Activated CD4-positive, alpha-beta T cell treated with anti-CD3 and anti-CD28 coated beads for 4 hours (primary cell): Measurements from ENCODE around the gene UBTF.

Source experiments
- DNase-seq, 2 donors: peaks; one replicate each; pipeline ENCODE4 v3.0.0-alpha.2; 2020

Gene UBTF

DNA sequence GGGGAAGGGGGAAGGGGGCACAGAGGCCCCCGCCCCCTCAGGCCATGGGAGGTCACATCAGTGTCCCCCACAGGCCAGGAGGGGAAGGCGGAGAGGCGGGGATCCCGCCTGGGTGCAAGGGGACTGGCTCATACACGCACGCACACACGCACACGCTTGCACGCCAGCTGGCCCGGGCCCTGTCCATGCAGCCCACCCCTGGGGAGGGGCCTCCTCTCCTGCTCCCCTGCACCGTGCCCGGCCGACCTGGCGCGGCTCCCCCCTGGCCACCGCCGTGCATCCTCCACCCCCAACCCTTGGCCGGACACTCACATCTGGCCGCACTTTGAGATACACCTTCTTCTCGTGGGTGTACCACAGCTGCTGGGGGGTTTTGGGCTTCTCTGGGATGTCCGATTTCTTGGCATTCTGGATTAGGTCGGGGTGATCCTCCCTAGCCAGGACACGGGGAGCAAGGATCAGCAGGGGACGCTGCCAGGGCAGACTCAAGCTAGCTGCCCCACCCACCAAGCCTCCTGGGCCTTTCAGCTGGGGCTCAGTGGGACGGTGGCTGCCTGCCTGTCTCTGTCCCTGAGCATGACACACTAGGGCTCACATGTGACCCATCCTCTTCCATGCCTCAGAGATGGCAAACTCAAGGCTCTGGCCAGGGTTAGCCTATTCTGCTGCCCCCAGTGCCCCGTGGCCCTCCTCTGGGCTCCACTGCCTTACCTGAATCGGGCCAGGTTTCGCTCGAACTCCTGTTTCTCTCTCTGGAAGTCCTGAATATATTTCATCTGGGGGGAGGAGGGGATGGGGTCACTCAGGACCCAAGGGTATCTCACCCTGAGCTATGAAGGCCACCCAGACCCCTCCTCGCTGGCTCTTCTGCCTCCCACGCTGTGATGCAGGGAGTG lies 6.7 kb downstream of the UBTF start:
- no peak for DNase-seq

DNA sequence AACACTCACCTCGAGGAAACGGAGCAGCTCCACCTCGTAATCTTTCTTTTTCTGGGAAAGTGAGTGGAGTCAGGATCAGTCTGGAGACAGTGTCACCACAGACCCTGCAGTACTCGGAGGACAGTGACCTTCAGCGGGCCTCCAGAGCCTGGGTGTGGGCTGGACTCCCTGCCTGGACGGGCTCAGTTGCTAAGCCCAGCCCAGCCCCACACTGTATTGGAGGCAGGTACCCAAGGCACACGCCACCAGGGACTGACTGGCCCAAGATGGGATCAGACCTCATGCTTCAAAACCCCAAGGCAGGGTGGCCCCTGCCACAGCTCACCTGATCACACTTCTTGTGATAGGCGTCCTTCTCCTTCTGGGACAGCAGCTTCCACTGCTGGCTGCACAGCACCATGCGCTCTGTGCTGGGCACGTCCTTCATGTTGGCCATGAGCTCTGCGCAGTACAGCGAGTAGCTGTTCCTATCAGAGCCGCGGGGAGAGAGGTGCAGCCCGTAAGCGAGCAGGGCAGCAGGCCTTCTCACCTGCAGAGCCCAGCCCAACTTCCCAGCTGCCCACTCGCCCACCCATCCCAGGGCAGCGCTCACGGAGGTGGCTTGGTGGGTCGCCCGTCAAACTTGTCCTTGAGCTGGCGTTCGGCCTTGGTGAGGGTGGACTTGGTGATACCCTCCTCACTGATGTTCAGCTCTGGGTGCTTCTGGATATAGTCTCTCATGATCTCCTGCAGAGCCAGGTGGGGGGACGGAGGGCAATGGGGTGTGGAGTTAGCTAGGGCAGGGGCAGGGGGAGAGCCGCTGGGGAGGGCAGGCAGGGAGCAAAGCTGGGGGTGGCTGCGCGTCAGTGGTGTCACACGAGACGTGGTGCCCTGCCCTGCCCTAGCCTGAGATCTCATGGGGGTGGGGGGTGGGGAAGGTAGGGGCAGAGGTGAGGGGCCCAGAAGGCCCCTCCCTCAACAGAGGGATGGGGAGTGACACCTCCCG lies 7.9 kb downstream of the UBTF start:
- no peak for DNase-seq

DNA sequence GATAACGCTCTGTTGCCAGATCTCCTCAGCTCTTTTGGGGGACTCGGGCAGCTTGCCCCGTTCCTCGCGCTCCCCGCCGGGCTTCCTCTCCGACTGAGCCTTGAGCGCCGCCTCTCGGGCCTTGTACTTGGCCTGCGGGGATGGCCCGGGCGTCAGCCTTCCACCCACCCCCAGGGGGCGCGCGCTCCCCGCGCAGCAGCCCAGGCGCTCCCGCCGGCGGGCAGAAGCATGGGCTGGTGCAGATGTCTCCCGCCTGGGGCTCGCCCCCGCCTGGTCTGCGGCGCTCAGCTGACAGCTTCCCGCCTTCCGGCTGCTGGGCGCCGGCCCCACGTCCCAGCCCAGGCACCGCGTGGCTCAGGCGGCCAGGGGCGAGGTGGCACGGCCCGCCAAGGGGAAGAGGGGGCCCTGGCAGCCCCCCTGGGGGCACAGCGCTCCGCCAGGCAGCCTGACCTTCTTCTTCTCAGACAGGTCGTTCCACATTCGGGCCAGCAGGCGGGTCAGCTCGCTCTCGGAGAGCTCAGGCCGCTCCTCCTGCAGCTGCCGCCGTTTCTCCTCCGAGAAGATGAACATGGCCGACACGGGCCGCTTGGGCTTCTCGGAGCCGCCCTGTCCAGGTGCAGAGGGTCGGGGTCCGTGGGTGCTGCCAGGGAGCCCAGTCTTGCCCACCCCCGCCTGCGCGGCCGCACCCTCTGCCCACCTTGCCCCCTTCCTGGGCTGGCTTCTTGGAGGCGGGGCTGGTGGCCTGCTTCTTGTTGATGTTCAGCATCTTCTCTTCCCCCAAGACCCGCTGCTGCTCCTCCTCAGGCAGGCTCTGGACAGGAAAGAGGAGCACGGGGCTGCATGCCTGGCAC lies 8.9 kb downstream of the UBTF start:
- DNase-seq, result peak; percentile 88

DNA sequence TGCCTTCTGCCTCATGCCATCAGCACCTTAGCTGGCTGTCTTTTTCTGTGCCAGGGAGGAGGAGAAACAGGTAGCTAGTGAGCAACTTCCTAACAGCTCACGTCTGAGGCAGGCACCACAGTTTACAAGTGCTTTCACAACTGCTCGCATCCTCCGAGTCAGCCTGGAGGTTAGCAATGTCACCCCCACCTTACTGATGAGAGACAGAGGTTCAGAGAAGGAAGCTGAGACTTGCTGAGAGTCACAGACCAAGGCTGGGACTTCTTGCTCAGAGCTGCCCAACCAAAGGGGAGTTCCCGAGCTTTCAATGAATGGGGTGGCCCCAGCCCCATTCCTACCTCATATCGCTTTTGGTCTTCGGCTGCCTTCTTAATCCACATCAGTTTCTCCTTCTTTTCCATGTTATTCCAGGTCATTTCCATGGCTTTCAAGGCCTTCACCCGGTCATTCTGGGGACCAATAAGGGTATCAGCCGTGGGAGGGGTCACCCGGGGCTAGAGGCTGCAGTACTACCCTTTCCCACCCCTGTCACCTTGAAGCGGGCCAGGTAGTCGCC lies 9.6 kb downstream of the UBTF start:
- DNase-seq, result peak in 1 of 2 donors; percentile 26

DNA sequence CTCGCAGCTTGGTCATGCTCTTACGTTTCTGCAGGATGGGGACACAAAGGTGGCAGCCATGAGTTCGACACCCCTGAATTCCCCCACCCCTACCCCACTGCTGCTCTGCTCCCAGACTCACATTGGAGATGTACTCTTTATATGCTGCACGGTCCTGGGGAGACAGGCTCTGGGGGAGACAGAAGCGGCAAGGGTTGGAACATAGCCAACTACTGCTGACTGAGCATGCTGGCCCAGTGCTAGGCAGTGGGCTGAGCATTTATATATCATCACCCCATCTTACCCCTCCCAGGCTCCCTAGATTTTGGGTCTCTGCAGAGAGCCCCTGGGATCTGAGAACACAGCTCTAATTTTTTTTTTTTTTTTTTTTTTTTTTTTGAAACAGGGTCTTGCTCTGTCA lies 11.7 kb downstream of the UBTF start:
- no peak for DNase-seq

DNA sequence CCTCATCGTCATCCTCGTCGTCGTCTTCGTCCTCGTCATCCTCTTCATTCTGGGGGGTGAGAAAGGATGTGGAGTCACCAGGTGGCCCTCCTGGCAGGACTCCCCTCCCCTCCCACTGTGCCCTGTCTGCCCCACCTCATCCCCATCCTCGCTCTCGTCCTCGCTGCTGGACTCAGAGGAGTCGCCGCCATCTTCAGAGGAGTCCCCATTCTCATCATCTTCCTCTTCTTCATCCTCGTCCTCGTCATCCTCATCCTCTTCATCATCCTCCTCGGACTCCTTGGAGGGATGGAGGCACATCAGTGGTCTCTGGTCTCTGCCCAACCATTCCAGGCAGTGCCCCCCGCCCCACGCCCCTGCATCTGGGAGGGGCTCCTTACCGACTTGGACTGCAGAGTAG lies 12.2 kb downstream of the UBTF start:
- DNase-seq, result no peak

DNA sequence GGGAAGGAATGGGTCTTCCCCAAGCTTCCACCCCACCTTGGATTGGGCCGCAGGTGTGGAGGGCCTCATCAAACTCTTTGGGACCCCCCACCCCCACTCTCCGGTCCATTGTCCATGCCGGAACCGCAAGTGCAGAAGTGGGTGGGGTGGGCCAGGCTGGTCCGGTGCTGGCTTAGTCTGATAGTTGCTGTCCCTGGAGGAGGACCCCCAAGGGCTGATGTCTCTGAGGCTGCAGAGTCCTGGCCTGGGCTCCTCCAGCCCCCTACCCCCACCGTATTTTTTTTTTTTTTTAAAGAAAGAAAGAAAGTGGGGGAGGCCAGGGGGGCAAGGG lies 12.7 kb downstream of the UBTF start:
- no peak for DNase-seq

DNA sequence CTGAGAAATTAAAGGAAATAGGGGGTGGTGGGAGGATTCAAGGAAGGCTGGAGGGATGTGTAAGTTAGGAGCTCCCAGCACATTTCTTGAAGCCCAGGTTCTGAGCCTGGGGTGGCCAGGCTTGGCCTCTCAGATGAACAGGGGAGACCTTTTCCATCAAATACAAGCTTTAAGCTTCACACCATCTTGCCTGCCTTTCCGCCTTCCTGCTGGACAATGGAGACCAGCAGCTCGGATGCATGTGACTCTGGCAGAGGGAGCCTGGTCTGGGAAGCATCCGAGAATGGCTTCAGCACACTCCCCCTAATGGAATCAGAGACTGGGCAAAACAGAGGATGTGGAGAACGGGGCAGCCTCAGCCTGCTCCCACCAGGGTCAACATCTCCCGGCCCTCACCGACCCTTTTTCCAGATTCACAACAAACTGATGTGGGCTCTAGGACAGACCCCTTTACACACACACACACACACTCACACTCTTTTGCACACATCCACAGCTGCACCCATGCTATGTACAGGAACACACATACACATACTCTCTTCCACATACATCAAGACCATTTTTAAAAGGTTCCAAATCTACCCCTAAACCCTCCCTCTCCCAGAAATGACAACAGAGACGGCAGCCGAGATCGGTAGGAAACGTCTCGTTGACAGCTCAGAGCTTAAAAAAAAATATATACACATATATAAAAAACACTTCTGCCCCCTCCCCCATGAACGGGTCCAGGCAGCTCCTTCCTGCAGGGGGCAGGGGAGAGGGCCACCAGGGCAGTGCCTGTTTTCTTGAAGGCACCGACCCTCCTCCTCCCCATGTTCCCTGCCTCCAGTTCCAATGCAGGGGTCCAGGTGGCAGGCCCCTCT lies 13.3 kb downstream of the UBTF start:
- DNase-seq, result no peak

DNA sequence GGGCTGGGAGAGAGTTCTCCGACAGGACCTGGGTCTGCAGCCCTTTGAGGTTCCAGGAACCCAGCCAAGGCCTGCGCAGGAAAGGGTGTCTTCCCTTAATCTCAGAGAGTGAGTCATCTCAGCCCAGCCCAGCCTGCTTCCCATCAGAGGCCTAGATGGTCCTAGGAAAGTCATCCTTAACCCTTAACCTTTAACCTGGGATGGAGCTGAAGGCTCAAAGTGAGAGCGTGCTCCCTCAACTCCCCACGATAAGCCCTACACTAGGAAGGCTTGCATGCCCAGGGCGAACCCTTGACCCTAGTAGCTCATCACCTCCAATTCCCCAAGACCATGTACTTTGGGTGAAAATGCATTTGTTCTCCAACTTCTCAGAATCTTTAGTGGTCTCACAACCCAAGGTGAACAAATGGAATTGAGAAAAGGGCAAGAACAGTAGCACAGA lies 15.0 kb downstream of the UBTF start:
- no peak for DNase-seq

DNA sequence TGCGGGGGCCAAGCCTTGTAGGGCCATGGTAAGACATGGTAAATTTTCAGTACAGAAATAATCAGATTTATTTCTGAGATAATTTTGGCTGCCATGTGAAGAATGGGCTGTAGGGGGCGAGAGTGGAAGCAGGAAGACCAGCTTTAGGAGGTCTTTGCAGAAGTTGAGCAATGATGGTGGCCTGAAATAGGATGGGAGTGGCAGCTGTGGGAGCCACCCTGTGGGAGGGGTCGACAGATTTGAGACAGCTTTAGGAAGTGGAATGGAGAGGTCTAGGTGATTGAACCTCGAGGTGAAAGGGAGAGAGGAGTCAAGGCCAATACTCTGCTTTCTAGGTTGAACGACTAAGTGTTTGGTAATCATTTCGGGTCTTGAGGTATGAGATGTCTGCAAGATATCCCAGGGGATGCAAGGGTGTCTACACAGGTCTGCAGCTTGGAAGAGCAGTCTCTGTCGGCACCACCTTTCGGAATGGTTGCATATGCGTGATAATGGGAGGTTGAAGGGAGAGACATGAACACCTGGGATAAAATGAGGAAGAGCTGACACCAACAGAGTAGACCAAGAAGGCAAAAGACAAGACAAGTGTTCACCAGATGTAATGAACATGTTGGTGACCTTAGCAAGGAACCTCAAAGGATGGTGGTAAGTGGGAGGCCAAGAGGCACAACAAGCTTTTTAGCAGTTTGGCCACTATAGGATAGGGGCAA lies 15.6 kb downstream of the UBTF start:
- DNase-seq, result peak in 1 of 2 donors; percentile 40

DNA sequence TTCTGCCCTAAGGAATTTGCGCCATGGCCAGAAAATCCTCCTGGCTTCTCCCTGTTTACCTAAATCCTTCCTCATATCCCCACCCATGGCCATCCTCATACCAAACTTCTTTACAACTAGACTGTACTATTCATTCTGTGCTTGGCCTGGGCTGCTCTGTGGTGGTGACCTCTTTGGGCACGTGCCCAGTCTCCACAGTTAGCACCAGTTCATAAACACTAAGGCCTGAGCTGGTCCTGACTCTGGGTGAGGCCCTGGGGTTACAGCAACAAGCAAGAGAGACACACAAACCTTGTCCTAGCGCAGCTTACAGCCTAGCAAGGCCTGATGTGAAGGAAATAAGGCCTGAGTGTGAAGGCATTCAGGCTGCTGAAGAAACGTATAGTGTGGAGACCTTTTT lies 16.7 kb downstream of the UBTF start:
- DNase-seq, result no peak

DNA sequence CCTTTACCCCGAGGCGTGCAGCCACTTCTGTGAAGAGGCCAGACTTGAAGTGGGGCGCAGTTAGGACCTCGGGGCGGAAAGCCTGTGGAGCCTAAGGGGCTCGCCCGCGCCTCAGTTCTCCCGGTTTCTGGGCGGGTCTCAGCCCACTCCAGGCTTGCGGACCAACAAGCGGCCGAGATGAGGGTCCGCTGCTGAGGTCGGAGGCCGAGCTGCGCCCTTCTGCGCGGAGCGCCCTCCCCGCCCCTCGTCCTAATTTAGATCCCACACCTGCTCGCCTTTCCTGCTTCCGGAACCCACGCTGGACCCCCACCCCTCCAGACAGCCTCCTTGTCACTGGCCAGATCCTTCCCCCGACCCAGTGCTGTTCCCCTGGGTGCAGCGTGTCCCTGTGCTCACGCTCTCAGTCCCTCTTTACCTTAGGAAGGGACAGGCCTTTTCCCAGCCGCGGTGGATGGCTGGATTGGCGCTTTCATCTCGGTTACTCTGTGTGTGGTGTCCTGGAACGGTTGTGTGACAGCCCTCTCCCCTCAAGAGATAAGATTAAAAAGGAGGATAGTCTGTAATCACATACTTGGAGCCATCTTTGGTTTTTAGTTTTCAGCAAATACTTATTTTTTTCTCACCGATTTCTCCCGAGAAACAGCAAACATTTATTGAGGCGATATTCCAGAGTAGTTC lies 18.9 kb downstream of the UBTF start:
- no peak for DNase-seq

DNA sequence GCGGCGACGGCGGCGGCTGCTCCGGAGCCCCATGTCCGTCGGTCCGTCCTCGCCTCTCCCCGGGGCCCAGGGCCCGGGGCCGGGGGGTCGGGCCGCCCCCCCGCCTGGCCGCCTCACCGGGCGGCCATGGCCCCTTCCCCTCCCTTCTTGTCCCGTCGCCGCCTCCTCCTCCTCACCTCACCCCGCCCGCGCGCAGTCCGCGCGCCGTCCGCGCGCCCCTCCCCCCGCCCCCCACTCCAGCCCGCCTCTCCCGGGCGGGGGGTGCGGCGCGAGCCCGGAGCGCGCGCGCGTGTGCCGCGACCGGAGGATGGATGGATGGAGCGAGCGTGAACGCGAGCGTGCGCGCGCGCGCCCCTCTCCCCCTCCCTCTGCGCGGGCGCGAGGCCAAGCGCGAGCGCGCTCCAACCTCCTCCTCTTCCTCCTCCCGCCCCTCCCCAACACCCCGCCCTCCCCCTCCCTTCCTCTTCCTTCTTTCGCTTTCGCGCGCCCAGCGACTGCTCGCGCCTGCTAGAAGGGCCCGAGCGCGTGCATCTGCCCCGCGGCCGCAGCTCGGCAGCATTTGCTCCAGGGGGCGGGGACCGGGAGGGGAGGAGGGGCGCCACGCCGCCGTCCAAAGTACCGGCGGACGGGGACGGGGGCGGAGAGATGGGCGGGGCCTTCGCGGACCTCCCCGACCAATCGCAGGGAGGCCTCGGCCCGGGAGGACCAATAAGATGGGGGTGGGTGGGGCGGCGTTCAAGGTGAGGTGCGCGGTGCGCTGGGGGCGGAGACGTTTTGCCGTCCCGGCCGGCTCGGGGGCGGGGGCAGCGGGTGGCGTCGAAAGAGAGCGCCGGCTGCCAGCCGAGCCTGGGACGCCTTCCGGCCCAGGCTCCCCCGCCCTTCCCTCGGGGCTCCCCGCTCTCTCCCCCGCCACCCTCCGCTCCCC lies 19.7 kb downstream of the UBTF start, which contains the start of gene ATXN7L3:
ATXN7L3 (minus strand) TSS at position 332 of the 925 bp plus-strand sequence. CDS start 1,814 bp downstream, outside the sequence.
- DNase-seq, result peak; percentile 99 to 100

DNA sequence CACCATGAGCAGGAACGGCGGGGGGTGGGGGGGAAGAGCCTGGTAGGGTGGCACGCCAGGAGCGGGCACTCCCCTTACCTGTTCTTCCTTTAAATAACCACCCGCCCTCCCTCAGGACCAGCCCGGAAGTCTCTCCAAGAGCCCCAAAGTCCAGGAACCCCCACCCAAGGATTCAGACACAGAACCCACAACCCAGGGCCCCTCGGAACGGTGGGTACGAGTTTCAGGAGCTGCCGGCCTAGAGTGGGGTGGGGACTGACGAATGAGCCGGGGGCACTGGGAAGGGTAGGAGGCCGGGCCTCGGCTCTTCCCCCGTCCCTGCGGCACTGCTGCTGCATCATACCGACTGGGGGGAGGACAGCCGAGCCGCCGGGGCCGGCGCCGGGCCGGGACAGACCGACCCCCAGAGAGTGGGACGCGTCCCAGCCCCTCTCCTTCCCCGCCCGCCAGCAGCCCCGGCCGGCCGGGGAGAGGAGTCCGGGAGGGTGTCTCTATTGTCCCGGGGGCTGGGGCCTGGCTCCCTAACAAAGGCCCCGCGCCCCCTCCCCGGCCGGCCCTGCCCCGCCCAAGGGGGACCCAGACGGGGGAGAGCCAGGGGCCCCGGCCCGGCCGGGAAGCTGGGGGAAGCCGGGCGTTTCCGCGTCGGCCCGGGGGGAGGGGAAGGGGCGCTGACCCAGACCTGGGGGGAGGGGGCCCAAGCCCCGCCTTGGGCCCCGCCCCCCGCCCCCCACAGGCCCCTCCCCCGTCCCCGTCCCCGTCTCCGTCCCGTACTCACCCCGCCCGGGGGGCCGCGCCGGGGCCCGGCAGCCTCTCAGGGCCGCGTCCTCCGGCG lies 20.5 kb downstream of the UBTF start:
- DNase-seq, result peak; percentile 46 to 65

DNA sequence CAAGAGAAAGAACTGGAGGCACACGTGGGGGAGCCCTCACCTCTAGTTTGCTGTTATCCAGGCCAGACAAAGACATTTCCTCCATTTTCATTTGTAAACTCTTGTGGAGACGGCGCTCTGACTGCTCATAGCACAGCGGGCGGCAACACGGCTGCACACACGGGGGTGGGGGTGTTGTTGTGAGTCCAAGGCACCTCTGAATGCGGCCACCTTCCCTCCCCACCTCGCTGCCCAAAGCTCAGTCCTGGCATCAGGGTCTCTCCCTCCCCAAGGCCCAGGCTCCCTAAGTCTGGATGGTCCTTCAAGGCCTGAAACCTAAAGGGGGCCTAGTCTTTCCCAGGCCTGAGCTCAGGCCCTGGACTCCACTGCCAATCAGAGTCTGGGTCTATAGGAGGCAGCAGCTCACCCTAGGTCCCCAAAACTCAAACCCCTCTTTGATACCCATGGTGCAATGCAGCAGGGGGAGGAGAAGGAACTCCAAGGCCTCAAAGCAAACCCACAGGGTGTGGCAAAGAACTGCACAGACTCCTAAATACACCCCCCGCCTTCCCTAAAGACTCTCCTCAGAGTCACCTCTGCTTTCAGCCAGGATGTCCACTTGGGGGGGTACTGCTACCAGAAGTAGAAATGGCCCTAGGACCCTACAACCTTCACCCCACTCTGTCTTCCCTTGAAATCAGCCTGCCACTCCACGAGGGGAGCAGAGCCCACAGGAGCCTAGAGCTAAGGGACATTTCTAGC lies 21.3 kb downstream of the UBTF start:
- DNase-seq, result peak; percentile 37 to 39

DNA sequence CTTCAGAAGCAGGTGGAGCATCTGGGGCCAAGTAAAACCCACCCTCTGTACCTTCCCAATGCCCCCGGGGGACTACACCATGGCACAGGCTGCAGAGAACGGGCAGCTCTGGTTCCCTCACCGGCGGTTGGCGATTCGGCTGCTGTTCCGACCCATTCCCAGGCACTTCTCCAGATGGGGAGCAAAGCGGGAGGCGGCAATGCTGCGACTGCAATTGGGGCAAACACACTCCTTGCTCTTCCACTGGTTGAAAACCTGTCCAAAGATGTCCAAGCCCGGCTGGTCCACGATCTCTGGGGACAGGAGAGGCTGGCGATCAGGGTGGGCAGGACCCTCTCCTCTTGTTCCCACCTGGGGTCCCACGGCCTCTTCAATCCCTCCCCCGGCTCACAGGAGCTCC lies 22.4 kb downstream of the UBTF start:
- DNase-seq, result no peak
